Neutrophil (primary cell): ENCODE data around the gene VCAM1.
"Not testable (repeated sequence)": the region's sequence is repeated elsewhere in the genome, so short reads cannot be mapped to it uniquely, and the experiment has no call there.

Source experiments
- H3K27ac ChIP-seq: fragments of 200-600 bp; sonication (generic); 2 replicates; pipeline ENCODE4 v1.5.1; 2016; ENCODE audit warnings: mild to moderate bottlenecking, moderate library complexity
- H3K27me3 ChIP-seq: fragments of 200-600 bp; sonication (generic); 2 replicates; pipeline ENCODE4 v1.6.0; 2016; ENCODE audit warnings: mild to moderate bottlenecking
- H3K36me3 ChIP-seq: fragments of 200-600 bp; sonication (generic); 2 replicates; pipeline ENCODE4 v1.5.1; 2017
- H3K4me1 ChIP-seq, 2 experiments: fragments of 200-600 bp in 1 of 2; sonication (generic) in 1 of 2; 1 replicate in 1 of 2; 2 replicates in 1 of 2; pipeline versions ENCODE4 v1.5.1 to v1.6.1; 2013 to 2016; ENCODE audit warnings: low read depth in 1 of 2, low read length in 1 of 2, mild to moderate bottlenecking in 1 of 2, moderate library complexity in 1 of 2; ENCODE audit not compliant: control insufficient read depth in 1 of 2, insufficient read depth in 1 of 2
- H3K4me3 ChIP-seq, 2 experiments: fragments of 200-600 bp in 1 of 2; sonication (generic) in 1 of 2; 1 replicate in 1 of 2; 2 replicates in 1 of 2; pipeline ENCODE4 v1.5.1; 2013 to 2016; ENCODE audit warnings: low read depth in 1 of 2, low read length in 1 of 2, mild to moderate bottlenecking in 1 of 2, moderate library complexity in 1 of 2
- H3K9me3 ChIP-seq: fragments of 200-600 bp; sonication (generic); 2 replicates; pipeline ENCODE4 v1.5.1; 2016
- TF ChIP-seq, protein P1 (sequence below): fragments of 200-600 bp; sonication (generic); IDR thresholded peaks from 2 replicates; pipeline ENCODE4 v1.5.1; 2016; ENCODE audit warnings: antibody characterized with exemption

VCAM1 gene

GRCh38 chr1:100775483-100775882 is 55.9 kb downstream of the VCAM1 start:
- H3K27me3 ChIP-seq = no peaks in the 10 kb centered on the region
- no peak overlapping the region for H3K27ac ChIP-seq
- no peaks in the 10 kb centered on the region for H3K4me1 ChIP-seq
- TF ChIP-seq, protein P1, sequence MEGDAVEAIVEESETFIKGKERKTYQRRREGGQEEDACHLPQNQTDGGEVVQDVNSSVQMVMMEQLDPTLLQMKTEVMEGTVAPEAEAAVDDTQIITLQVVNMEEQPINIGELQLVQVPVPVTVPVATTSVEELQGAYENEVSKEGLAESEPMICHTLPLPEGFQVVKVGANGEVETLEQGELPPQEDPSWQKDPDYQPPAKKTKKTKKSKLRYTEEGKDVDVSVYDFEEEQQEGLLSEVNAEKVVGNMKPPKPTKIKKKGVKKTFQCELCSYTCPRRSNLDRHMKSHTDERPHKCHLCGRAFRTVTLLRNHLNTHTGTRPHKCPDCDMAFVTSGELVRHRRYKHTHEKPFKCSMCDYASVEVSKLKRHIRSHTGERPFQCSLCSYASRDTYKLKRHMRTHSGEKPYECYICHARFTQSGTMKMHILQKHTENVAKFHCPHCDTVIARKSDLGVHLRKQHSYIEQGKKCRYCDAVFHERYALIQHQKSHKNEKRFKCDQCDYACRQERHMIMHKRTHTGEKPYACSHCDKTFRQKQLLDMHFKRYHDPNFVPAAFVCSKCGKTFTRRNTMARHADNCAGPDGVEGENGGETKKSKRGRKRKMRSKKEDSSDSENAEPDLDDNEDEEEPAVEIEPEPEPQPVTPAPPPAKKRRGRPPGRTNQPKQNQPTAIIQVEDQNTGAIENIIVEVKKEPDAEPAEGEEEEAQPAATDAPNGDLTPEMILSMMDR = no peak
- H3K4me3 ChIP-seq = no peak overlapping the region
- no peaks in the 10 kb centered on the region for H3K9me3 ChIP-seq
- H3K36me3 ChIP-seq = no peaks in the 10 kb centered on the region

DNA sequence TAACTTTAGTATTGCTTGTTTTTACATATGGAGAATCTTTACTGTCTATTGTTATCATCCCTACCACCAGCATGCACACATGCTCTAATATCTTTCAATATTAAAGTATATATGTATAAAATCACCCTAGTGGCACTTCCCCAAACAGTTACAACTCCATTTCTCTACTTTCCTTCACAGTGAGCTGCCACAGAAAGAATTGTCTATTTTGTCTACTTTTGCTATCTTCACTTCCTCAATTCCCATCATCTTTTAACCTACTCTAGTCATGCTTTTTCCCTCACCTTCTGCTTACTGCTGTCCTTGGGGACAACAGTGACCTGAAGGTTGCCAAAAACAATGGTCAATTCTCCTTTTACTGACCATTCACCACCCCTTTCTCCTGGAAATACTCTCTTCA is 59.2 kb downstream of the VCAM1 start:
- H3K4me1 ChIP-seq = no peaks in the 10 kb centered on the region
- H3K9me3 ChIP-seq = no peaks in the 10 kb centered on the region
- no peak overlapping the region for H3K27ac ChIP-seq
- H3K36me3 ChIP-seq = no peaks in the 10 kb centered on the region
- no peaks in the 10 kb centered on the region for H3K27me3 ChIP-seq
- H3K4me3 ChIP-seq = no peak overlapping the region
- TF ChIP-seq, protein P1 = no peak

DNA sequence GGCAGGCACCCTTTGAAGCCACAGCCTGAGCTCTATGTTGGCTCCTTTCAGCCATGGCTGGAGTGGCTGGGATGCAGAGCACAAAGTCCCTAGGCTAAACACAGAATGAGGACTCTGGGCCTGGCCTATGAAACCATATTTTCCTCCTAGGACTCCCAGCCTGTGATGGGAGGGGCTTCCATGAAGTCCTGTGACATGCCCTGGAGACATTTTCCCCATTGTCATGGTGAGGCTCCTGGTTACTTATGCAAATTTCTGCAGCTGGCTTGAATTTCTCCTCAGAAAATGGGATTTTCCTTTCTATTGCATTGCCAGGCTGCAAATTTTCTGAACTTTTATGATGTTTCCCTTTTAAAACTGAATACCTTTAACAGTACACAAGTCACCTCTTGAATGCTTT is 61.3 kb downstream of the VCAM1 start:
- no peaks in the 10 kb centered on the region for H3K36me3 ChIP-seq
- H3K27ac ChIP-seq = no peak overlapping the region
- TF ChIP-seq, protein P1 = no peak
- no peaks in the 10 kb centered on the region for H3K4me1 ChIP-seq
- H3K27me3 ChIP-seq = no peaks in the 10 kb centered on the region
- H3K4me3 ChIP-seq = no peak overlapping the region
- H3K9me3 ChIP-seq = no peaks in the 10 kb centered on the region

- not testable (repeated sequence) for H3K27me3 ChIP-seq, H3K4me1 ChIP-seq, H3K36me3 ChIP-seq, H3K4me3 ChIP-seq, H3K9me3 ChIP-seq, H3K27ac ChIP-seq
Observed at GRCh38 chr1:100781728-100782127, 62.2 kb downstream of the VCAM1 start.

- Histone ChIP-seq H3K27ac (no peak overlapping the region), H3K9me3 (no peaks in the 10 kb centered on the region), H3K27me3 (no peaks in the 10 kb centered on the region), H3K4me1 (no peaks in the 10 kb centered on the region), H3K4me3 (no peak overlapping the region), H3K36me3 (no peaks in the 10 kb centered on the region)
- TF ChIP-seq, protein P1 = no peak
Observed at GRCh38 chr1:100782473-100783039, 63.0 kb downstream of the VCAM1 start.

DNA sequence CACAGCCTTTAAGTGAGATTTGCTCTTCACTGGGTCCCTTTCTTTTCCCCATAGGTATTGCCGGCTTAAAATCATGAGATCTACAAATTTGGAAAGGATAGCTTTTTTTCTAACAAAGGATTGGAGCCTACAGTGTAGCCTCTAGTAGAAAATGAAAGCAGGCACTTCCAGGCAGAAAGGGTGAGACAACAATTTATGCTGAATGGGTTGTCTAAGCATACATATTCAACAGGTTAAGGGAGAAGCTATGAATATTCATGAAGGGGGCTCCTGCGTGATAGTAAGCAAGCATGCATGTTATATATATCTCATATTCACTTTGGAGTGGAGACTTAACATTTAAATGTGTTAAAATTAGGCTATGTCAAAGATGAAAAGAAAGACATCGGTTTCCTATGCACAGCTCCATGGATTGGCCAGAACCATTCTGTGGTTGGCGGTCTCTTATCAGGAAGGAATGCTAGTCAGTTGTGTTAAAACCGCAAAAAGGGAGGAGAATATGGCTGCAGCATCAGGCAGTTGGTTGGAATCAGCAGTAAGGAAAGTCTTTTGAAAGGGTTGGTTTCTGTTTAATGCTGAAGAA is 66.0 kb downstream of the VCAM1 start:
- no peak overlapping the region for H3K27ac ChIP-seq
- TF ChIP-seq, protein P1 = no peak
- no peak overlapping the region for H3K4me3 ChIP-seq
- H3K9me3 ChIP-seq = no peaks in the 10 kb centered on the region
- H3K36me3 ChIP-seq = no peaks in the 10 kb centered on the region
- H3K4me1 ChIP-seq = no peaks in the 10 kb centered on the region
- no peaks in the 10 kb centered on the region for H3K27me3 ChIP-seq
